ENCODE measurements around the gene DYSF.

GRCh38 chr2:71535526-71535925 is 82.2 kb downstream of the DYSF start:
- TF ChIP-seq CTCF (IDR thresholded peaks at IDR 0.05) (no peak), POLR2A (IDR thresholded peaks at IDR 0.05) (no peak)

Data from Peyer's patch (tissue), 4 donors.